GM12878 (cell line): ENCODE results near the gene C15orf39.

ENCODE experiments used
- POLR2A ChIP-seq: IDR thresholded peaks from 2 replicates; pipeline ENCODE4 v1.6.1; 2011; ENCODE audit warnings: low read depth, mild to moderate bottlenecking, low read length
- RAD51 ChIP-seq: fragments of 450-650 bp; IDR thresholded peaks from 2 replicates; pipeline ENCODE4 v1.6.1; 2016; ENCODE audit warnings: moderate library complexity, mild to moderate bottlenecking, inconsistent platforms
- RFX5 ChIP-seq: IDR thresholded peaks from 2 replicates; pipeline ENCODE4 v1.6.1; 2011; ENCODE audit warnings: low read depth, low read length, improper control_type of control experiment
- TF ChIP-seq, protein P1 (sequence below), 3 experiments: IDR thresholded peaks in 2 of 3; conservative IDR thresholded peaks in 1 of 3; 2 replicates each; pipeline ENCODE4 v1.5.1; 2011; ENCODE audit warnings: low read depth in 3 of 3, low read length in 3 of 3, mild to moderate bottlenecking in 3 of 3, control low read depth in 2 of 3, moderate library complexity in 2 of 3, inconsistent platforms in 1 of 3, mixed read lengths in 1 of 3; ENCODE audit not compliant: control insufficient read depth in 2 of 3, insufficient read depth in 1 of 3; ENCODE audit errors: extremely low read depth in 1 of 3
- TF ChIP-seq, protein P2 (sequence below): IDR thresholded peaks from 2 replicates; pipeline ENCODE4 v1.6.1; 2012; ENCODE audit warnings: low read depth, low read length, improper control_type of control experiment
- TF ChIP-seq, protein P3 (sequence below): fragments of 450-650 bp; conservative IDR thresholded peaks from 2 replicates; pipeline ENCODE4 v1.6.1; 2017; ENCODE audit warnings: mild to moderate bottlenecking, moderate library complexity

DNA sequence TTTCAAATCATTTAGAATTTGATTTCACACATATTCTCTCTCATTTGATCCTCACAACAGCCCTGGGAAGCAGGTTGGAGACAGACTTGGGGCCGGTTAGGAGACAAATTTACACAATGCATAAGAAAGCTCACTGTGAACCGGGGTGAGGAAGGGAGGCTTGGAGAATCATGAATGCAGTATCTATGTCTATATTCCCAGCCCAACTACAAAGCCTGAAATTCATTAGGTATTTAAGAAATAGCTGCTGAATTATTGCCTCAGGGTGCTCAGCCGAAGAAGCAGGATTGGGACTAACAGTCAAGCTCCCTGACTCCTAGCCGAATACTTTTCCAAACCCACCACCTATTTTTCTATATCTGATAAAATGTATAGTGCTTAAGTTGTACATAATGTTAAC, 48.0 kb downstream of the C15orf39 start:
- TF ChIP-seq RAD51 (no peak), POLR2A (no peak), RFX5 (no peak)
- TF ChIP-seq, protein P1, sequence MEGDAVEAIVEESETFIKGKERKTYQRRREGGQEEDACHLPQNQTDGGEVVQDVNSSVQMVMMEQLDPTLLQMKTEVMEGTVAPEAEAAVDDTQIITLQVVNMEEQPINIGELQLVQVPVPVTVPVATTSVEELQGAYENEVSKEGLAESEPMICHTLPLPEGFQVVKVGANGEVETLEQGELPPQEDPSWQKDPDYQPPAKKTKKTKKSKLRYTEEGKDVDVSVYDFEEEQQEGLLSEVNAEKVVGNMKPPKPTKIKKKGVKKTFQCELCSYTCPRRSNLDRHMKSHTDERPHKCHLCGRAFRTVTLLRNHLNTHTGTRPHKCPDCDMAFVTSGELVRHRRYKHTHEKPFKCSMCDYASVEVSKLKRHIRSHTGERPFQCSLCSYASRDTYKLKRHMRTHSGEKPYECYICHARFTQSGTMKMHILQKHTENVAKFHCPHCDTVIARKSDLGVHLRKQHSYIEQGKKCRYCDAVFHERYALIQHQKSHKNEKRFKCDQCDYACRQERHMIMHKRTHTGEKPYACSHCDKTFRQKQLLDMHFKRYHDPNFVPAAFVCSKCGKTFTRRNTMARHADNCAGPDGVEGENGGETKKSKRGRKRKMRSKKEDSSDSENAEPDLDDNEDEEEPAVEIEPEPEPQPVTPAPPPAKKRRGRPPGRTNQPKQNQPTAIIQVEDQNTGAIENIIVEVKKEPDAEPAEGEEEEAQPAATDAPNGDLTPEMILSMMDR (IDR thresholded peaks at IDR 0.05 in 2 of 3, conservative IDR thresholded peaks at IDR 0.05 in 1 of 3; ENCODE audit: control insufficient read depth in 2 of 3, extremely low read depth in 1 of 3, insufficient read depth in 1 of 3, low read depth in 3 of 3, low read length in 3 of 3), result no peak
- TF ChIP-seq, protein P2, sequence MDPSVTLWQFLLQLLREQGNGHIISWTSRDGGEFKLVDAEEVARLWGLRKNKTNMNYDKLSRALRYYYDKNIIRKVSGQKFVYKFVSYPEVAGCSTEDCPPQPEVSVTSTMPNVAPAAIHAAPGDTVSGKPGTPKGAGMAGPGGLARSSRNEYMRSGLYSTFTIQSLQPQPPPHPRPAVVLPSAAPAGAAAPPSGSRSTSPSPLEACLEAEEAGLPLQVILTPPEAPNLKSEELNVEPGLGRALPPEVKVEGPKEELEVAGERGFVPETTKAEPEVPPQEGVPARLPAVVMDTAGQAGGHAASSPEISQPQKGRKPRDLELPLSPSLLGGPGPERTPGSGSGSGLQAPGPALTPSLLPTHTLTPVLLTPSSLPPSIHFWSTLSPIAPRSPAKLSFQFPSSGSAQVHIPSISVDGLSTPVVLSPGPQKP, result no peak
- TF ChIP-seq, protein P3, sequence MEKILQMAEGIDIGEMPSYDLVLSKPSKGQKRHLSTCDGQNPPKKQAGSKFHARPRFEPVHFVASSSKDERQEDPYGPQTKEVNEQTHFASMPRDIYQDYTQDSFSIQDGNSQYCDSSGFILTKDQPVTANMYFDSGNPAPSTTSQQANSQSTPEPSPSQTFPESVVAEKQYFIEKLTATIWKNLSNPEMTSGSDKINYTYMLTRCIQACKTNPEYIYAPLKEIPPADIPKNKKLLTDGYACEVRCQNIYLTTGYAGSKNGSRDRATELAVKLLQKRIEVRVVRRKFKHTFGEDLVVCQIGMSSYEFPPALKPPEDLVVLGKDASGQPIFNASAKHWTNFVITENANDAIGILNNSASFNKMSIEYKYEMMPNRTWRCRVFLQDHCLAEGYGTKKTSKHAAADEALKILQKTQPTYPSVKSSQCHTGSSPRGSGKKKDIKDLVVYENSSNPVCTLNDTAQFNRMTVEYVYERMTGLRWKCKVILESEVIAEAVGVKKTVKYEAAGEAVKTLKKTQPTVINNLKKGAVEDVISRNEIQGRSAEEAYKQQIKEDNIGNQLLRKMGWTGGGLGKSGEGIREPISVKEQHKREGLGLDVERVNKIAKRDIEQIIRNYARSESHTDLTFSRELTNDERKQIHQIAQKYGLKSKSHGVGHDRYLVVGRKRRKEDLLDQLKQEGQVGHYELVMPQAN, result no peak
